ENCODE measurements around the gene SPEM1.

The SPEM1 gene

DNA sequence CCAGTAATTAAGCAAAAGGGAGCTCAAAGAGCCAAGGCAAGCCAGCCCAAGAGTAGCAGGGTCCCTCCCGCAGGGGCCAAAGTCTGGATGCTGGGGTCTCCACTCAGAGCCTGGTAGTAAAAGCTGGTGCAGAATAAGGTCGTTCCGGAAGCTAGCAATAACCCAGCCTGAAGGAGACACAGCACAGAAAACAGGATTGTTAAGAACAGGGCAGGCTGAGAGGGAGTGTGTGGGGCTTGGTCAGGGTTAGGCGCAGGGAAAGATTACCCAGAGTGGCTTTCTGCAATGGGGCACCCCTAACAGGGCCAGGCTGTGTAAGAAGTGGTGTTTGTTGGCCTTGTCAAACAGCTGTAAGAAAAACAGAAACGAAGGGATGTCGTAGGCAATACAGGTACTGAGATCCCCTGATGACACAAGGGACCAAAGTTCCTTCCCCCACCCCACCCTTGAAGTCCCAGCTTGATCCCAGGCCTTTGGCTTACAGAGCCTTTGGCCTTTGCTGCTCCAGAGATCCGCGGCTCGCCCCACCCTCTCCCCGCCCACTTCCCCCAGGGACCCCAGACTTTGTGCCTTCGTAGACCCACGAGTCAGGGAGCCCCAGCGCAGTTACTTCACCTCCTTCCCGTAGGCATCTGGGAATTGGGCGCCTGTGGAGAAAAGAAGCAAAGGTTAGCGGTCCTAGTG lies 16.9 kb upstream of the SPEM1 start:
- peak; percentile 27 for DNase-seq

DNA sequence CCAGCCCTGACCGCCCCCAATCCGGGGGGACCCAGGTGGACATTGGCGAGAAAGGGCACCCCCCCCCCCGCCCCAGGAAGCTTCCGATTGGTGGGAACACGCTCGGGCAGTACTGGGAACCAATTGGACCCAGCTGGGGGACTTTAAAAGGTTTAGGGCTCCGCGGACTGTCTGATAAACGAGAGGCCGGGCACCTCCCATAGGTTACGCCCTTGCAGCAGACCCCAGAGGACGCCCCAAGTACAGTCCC lies 16.5 kb upstream of the SPEM1 start:
- no peak for DNase-seq

DNA sequence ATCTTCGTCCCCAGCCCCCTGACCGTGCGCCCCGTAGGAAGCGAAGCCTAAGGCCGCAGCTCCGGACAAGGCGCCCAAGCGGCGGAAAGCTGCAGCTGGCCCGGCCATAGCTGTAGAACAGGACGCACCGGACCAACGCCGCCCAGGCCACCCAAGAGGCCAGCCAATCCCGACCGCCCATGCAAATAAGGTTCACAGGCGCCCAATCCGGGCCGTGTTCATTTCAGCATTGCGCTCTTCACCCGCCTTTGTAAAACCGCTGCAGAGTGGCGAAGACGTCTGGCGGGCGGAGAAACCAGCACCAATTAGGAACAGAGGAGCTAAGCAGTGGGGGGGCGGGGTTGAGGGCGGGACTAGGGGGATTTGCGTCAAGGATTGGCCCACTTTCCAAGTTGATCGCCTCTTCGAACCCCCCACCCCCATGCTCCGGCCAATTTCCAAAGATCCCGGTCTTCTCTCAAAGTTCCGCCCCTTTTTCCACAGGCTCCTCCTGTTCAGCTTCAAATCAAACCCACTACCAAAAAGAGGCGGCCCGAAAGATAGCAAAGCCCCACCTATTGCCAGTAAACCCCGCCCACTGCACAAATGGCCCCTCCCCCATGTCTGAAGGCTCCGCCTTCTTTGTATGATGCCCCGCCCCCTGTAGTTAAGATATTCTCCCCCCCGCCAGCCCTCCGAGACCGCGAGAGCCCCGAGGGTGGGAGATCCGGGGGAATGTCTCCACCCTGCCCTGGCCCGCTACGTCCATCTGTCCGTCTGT lies 16.0 kb upstream of the SPEM1 start, which contains the start of gene TMEM256:
TSS of gene TMEM256 (minus strand) at position 121 of the 760 bp plus-strand sequence. CDS start at position 108, 13 bp downstream.
- peak; percentile 98 for DNase-seq

DNA sequence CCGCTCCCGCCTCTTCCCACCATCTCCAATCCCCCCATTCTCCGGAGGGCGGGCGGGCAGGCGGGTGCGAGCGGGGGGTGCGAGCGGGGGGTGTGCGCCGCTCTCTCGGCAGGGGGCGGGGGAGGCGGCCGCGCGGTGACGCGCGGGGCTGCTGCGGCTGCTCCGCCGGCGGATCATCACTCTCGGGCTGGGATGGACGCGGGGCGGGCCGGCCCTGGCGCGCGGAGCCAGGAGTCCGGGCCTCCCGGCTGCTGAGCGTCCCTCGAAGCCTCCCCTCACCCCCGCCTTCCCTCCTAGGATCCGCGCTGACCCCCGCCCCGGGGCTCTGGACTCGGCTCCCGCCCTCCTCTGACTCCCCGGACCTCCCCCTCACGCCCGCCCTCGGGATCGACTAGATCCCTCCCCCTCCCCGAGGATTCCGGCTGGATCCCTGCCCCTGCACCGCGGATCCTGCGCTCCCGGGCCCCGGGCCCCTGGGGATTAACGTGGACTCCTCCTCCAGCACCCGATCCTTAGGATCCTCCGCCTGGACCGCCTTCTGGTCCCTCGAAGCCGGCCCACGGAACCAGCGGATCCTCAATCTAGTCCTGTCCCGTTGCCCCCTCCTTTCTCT lies 15.3 kb upstream of the SPEM1 start:
- DNase-seq = no peak

DNA sequence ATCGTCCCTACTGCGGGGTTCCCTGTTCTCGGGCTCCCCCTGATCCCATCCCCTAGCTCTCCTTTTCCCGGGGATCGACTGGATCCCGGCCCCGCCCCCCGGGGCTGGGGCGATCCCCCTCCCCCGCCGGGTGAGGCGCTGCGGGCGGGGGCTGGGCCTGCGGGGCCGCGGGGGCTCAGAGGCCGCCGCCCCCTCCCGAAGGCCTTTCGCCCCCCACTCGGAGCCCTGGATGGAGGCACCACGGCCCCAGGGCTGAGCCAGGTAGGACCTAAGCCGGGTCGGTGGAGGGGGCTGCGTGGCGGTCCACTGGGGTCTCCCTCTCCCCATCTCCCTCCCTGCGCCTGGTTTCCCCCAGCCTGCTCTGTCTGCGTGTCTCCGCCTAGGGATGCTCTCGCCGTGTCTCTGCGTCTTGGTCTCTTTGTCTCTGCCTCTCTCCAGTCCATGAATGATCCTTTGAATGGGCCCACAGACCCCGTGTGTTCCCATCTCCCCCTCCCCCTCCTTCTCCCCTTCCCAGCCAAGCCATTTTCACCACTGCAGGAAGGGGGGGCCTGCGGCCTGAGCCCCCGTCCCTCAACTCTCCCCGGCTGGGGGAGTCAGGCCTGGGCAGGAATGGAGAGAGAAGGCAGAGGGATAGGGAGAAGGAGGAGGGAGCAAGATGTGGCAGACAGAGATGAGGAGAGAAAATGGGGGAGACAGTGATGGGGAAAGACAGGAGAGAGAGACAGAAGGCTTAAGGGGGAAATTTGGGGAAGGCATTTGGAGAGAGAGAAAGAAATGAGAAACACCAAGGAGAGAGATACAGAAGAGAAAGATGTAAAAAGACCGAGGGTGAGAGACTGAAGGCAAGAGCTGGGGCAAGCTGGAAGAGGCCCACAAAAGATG lies 14.5 kb upstream of the SPEM1 start:
- DNase-seq = no peak

DNA sequence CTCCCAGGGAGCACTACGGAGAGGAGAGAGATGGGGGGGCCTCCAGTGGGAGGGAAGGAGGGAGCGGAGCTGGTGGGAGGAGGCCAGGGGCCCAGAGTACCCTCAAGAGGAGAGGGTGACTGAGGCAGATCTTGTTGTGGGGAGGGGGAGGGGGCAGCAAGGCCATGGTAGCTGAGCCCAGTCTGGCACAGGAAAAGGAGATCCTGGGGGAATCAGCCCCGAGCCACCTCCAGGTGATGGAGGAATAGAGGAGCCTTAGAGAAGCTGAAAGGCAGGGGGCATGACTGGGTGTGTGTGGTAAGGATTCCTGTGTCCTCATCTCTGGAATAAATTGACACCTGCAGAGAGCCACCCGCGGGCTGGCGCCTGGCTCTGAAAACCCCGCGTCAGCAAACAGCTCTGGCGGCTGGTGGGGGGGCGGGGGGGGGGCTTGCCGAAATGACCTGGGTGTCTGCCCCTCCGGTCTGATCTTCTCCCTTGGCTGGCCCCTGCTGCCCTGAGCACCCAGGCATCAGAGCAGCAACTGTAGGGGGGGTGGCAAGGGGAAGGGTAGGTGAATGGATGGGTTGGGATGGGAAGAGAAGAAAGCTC lies 13.8 kb upstream of the SPEM1 start:
- DNase-seq = no peak

DNA sequence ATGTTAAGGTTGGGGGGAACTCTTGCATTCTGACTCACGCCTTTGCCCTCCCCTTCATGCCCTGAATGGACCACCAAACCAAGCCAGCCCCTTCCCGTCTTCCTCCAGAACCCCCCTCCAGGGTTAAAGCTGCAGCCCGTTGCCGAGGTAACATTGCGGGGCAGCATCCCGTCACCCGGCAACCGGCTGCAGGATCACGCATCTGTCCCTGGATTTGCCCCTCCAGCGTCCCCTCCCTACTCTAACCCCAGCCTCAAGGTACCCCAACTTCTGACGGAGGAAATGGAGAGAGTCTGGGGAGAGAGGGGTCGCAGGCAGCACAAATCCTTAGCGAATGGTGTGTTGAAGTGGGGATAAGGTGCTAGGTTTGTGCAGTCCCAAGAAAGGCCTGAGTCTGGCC lies 13.0 kb upstream of the SPEM1 start:
- DNase-seq = no peak

DNA sequence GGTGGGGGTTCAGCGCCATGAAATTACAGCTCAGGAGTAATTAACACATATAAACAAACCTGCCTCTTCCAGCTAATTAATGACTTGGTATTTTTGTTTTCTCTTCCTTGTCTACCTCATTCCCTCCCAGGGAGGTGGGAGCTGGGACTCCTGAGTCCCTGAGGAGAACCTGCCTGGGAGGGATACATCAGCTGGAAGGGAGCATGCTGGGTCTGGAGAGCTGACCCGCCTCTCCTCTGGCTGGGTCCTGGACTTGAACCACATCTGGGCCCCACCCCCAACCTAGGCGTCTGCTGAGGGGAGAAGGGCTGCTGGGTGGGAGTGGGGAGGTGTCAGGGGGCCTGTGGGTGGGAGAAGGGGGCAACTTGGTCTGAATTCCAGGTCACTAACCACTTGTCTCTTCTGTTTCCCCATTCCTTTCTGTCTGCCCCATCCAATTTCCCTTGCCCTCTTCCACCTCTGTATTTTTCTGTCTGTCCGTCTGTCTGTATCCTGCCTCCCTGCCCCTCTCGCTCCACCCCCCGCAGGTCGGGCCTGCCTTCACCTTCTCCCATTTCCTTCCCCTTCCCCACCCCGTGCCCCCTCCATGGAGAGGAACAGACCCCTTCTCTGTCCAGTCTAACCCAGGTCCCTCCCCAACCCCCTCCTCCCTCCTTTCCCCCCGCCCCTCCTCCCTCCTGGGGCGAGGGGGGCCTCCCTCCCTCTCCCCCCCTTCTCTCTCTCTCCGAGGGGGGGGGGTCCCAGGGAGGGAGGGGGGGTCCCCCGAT lies 12.5 kb upstream of the SPEM1 start, which contains the start of gene NLGN2:
TSS of gene NLGN2 (plus strand) at position 361 of the 767 bp plus-strand sequence. CDS start 411 bp downstream, outside the sequence.
- DNase-seq = no peak

DNA sequence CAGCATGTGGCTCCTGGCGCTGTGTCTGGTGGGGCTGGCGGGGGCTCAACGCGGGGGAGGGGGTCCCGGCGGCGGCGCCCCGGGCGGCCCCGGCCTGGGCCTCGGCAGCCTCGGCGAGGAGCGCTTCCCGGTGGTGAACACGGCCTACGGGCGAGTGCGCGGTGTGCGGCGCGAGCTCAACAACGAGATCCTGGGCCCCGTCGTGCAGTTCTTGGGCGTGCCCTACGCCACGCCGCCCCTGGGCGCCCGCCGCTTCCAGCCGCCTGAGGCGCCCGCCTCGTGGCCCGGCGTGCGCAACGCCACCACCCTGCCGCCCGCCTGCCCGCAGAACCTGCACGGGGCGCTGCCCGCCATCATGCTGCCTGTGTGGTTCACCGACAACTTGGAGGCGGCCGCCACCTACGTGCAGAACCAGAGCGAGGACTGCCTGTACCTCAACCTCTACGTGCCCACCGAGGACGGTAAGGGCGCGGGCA lies 11.8 kb upstream of the SPEM1 start:
- DNase-seq = no peak

DNA sequence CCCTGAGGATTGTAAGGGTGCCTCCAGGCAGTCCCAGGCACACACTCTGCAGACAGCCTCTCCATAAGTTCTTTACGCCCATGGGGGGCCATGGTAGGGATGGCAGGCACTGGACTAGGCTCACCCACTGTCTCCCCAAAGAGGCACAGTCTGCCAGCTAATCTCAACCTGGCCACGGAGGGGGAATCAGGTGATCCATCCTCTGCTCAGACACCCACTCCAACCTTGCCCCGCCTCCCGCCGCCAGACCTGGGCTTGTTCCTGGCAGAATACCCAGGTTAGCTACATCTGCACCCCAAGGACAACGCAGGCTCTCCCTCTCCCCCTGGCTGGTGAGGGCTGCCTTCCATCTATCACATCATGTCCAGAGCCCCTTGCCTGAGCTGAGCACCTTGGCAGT lies 11.3 kb upstream of the SPEM1 start:
- DNase-seq = no peak

DNA sequence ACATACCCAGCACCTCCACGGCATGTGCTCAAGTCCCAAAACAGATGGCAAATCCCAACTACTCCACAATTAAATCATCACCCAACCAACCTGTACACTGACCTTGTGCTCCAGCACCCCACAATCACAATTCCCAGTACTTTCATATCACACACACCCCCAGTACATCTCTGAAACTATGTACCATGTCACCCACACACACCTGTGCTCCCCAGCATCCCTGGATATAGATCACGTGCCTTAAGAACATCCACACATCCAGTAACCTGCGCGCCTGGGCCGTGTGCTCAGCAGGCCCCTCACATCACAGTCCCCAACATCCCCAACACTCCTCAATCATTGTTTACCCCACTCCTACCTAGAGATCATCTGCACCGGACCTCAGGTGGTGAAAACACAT lies 10.4 kb upstream of the SPEM1 start:
- no peak for DNase-seq

DNA sequence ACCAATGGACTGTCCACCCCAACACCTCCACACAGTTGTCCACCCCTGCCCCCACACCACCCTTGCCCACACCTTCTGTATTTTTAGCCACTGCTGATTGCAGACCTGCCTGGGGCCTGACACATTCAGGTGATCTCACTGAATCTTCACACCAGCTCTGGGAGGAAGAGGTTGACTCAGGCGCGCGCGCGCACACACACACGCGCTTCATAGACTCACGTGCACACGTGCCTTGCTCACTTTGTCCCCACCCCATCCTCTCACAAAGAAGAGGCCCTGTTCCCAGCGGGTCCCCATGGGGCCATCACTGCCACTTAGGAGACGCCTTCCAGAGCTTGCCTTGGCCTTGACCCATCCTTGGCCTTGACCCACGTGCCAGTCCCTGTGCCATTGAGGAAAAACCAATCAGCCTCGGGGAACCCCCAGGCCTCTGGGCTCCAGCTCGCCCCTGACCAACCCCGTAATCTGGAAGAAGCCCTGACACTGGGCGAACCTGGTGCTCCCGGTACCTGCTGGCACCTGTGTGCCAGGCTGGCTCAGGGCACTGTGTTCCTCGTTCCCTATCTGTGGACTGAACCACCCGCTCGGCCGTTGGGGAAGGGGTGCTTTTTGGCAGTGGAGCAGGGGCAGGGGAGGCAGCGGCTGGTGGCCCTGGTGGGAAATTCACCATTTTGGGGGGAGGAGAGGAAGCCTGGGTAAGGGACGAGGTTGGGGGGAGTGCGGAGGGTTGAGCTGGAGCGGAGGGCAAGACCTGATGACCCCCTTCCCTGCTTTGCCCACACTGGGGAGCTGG lies 9.3 kb upstream of the SPEM1 start:
- DNase-seq = no peak

DNA sequence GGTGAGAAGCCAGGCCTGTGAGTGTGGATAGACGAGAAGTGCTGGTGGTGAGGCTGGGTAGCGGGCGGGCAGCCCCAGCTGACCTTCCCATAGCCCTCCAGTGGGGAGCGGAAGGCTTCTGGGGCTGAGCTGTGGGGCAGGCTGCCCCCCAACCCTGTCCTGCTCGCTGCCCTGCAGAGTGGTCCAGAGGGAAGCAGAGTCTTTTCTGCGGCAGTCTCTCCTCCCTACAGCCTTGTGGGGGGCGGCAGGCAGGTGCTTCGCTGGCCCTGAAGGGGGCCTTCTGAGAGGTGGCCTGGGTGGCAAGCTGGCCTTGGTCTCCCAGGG lies 8.7 kb upstream of the SPEM1 start:
- DNase-seq = no peak

DNA sequence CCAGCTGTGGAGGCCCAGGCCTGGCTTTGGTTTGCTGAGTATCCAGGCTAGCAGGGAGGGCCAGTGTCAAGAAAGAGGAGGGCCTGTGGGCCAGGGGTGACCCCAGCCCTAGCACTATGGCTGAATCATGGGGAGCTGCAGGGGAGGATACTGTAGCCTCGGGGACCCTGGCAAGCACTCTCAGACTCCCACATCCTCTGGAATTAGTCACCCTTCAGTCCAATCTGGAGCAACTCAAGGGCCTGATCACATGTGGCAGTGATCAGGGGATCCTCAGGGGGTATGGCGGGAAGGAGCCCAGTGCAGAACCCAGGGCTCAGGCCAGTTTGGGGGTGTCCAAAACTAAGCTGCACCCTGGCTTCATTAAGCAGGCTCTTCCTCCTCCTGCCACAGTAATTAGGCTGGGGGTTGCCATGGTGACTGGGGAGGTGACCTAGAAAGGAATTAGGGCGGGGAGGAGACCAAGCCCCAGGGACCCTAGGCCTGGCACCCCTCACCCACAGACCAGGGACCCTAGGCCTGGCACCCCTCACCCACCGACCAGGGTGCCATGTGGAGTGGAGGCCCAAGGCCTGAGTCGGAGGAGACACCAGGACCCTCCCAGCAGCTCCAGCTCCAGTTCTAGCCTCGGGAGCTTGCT lies 6.7 kb upstream of the SPEM1 start:
- DNase-seq = no peak

DNA sequence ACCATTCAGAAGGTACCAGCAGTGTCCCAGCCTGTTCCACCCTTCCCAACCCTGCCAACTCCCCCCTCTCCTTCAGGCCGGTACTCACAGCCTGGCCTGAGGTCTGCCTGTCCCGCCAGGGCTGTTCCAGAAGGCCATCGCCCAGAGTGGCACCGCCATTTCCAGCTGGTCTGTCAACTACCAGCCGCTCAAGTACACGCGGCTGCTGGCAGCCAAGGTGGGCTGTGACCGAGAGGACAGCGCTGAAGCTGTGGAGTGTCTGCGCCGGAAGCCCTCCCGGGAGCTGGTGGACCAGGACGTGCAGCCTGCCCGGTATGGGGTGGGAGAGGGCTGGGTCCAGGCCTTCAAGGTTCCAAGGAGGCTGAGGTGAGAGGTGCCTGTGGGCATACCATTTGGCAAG lies 5.3 kb upstream of the SPEM1 start:
- no peak for DNase-seq

DNA sequence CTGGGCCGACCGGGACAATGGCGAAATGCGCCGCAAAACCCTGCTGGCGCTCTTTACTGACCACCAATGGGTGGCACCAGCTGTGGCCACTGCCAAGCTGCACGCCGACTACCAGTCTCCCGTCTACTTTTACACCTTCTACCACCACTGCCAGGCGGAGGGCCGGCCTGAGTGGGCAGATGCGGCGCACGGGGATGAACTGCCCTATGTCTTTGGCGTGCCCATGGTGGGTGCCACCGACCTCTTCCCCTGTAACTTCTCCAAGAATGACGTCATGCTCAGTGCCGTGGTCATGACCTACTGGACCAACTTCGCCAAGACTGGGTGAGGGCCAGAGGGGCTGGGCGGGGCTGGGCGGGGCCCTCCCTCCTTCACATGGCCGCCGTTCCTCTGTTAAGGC lies 4.3 kb upstream of the SPEM1 start:
- DNase-seq = no peak

DNA sequence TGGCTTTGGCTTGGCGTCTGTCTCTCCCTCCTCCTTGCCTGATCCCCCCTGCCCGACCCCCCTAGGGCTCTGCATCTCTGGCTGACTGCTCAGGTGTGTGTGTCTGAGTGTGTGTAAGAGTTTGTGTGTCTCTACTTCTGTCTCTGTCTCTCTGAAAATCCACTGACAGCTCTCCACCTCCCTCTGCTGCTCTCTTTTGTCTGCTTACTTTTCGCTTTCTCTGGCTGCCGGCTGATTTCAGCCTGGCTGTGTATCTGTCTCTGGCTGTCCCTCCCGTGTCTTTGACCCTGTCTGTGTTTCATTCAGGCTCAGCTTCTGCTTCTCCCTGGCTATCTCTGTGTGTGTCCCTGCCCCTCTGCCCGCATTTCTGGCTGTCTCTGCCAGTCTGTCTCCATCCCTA lies 3.8 kb upstream of the SPEM1 start:
- no peak for DNase-seq

DNA sequence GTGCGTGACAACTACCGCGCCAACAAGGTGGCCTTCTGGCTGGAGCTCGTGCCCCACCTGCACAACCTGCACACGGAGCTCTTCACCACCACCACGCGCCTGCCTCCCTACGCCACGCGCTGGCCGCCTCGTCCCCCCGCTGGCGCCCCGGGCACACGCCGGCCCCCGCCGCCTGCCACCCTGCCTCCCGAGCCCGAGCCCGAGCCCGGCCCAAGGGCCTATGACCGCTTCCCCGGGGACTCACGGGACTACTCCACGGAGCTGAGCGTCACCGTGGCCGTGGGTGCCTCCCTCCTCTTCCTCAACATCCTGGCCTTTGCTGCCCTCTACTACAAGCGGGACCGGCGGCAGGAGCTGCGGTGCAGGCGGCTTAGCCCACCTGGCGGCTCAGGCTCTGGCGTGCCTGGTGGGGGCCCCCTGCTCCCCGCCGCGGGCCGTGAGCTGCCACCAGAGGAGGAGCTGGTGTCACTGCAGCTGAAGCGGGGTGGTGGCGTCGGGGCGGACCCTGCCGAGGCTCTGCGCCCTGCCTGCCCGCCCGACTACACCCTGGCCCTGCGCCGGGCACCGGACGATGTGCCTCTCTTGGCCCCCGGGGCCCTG lies 3.0 kb upstream of the SPEM1 start:
- DNase-seq = no peak

DNA sequence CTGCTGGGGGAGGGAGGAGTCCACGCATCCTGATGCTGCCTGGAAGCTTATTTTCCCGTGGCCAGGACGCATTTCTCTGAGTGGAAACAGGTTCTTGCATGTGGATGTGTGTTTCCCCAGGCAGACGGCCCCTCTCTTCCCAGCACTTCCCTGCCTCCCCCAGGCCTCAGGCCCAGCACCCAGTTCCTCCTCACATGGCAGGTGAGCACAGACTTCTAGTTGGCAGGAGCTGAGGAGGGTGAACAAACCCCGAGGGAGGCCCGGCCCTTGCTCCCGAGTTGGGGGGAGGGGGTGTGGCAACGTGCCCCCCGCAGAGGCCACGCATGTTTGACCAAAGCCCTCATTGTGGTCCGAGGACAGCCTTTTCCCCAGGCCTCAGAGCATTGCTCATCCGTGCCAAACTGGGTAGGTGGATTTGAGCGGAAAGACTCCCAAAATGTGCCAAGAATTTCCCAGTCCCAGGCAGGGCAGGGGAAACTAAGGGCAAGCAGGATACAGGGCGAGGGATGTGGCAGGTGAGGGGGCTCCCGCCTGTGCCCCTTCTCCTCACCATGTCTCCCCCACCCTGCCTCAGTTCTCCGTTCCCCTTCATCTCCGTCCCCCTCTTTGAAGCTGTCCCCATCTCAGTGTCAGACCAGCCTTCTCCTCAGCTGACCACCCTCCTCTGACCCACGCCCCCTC lies 1.5 kb upstream of the SPEM1 start:
- DNase-seq = no peak

DNA sequence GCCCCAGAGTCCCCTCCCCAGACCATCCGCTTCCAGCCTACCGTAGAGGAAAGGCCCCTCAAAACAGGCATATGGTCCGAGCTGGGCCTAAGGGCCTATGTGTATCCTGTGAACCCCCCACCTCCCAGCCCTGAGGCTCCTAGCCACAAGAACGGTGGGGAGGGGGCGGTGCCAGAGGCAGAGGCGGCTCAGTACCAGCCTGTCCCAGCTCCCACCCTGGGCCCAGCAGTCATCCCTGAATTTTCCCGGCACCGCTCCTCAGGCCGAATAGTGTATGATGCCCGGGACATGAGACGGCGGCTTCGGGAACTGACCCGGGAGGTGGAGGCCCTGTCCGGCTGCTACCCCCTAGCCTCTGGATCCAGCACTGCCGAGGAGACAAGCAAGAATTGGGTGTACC lies 1.1 kb downstream of the SPEM1 start:
- DNase-seq = no peak

Data from NCI-H1436 (cell line).